Thymus (tissue), 11 donors: ENCODE results near the gene AMBN. TPM values are rescaled to one million over a fixed set of nuclear protein-coding genes. Genes with fewer than 3 reads are reported as not detected.
"Not testable (repeated sequence)": the region's sequence is repeated elsewhere in the genome, so short reads cannot be mapped to it uniquely, and the experiment has no call there.

Experiments used
- DNase-seq, 9 donors: peaks; one replicate each; pipeline ENCODE4 v3.0.0-alpha.2; 2013; ENCODE audit warnings: low spot score in 9 of 9, low read depth in 6 of 9, missing footprints in 1 of 9
- H3K27ac ChIP-seq, 2 donors: one replicate each; pipeline ENCODE4 v1.5.1; 2013; ENCODE audit warnings: control low read depth in 1 of 2, low read depth in 1 of 2, low read length in 1 of 2, mild to moderate bottlenecking in 1 of 2, moderate library complexity in 1 of 2
- H3K27me3 ChIP-seq, 2 donors: one replicate each; pipeline ENCODE4 v1.5.1; 2013; ENCODE audit warnings: low read length in 1 of 2; ENCODE audit not compliant: control insufficient read depth in 2 of 2, insufficient read depth in 1 of 2
- H3K36me3 ChIP-seq, 2 donors: one replicate each; pipeline ENCODE4 v1.5.1; 2013; ENCODE audit warnings: low read length in 1 of 2, mild to moderate bottlenecking in 1 of 2, moderate library complexity in 1 of 2; ENCODE audit not compliant: control insufficient read depth in 2 of 2, insufficient read depth in 2 of 2
- H3K4me1 ChIP-seq, 2 donors: one replicate each; pipeline ENCODE4 v1.5.1; 2013; ENCODE audit warnings: low read length in 2 of 2; ENCODE audit not compliant: control insufficient read depth in 2 of 2, insufficient read depth in 2 of 2
- H3K4me3 ChIP-seq, 2 donors: one replicate each; pipeline ENCODE4 v1.5.1; 2013; ENCODE audit warnings: low read length in 2 of 2, control low read depth in 1 of 2, mild to moderate bottlenecking in 1 of 2
- H3K9me3 ChIP-seq, 2 donors: one replicate each; pipeline ENCODE4 v1.5.1; 2013; ENCODE audit warnings: low read length in 1 of 2, mild to moderate bottlenecking in 1 of 2; ENCODE audit not compliant: control insufficient read depth in 2 of 2, insufficient read depth in 1 of 2
- WGBS: extraction: QIAGEN DNeasy Blood & Tissue Kit; methylation state at CpG from one replicate; pipeline ENCODE4 v1.1.7; 2013; 5-methylcytosine and 5-hydroxymethylcytosine counted together
- polyA plus RNA-seq: library from polyadenylated mRNA; stranded (reverse); fragments of 200-250 nt; gene quantifications from one replicate; pipeline ENCODE4 v1.2.3, GENCODE V29; 2013
- total RNA-seq: library from RNA; stranded (reverse); fragments of 120-200 nt; gene quantifications from one replicate; pipeline ENCODE4 v1.2.4, GENCODE V29; 2013
- donor health status: healthy.

Gene AMBN
- total and polyA plus RNA-seq, 2 donors: 0.19 to 0.84 TPM

DNA sequence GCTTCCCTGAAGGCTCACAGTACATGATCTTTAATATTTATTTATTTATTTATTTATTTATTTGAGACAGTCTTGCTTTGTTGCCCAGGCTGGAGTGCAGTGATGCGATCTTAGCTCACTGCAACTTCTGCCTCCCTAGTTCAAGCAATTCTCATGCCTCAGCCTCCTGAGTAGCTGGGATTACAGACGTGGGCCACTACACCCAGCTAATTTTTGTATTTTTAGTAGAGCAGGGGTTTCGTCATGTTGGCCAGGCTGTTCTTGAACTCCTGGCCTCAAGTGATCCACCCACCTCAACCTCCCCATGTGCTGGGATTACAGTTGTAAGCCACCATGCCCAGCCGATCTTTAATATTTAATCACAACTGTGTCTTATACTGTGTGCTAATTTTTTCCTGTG, 58.7 kb downstream of the AMBN start:
- H3K9me3 ChIP-seq, H3K27me3 ChIP-seq, H3K4me1 ChIP-seq, H3K4me3 ChIP-seq, DNase-seq, H3K27ac ChIP-seq, H3K36me3 ChIP-seq: not testable (repeated sequence)
- whole genome bisulfite sequencing: 96% methylated on average over 4 of the region's 4 CpGs

DNA sequence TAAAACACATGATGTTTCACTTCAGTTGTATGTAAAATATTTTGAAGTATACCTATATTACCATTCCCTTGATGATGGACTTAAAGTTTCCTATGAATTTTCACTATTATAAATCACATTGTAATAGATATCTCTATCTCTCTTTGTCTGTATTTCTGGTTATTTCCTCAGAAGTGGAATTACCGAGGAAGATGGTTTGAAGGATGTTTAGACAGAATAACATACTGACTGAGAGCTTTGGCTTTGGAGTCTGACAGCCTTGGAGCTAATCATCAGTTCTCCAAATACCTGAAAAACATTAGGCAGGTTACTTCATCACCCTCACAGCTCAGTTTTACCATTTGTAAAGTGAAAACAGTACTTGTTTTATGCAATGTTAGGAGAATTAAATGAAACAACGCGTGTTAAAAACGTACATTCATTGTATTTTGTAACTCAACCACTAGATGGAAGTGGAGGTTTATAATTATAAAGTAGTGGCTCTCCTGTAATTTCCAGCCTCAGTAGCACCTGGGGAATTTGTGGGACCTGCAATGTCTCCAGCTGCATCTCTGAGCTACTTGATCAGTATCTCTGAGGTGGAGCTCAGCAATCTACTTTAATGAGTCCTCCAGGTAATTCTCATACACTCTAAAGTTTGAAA, 59.9 kb downstream of the AMBN start:
- Histone ChIP-seq H3K36me3 (no peaks in the 10 kb centered on the region), H3K4me3 (no peak overlapping the region), H3K4me1 (peaks cover 0 to 8% of the 10 kb centered on the region in 2 donors), H3K27ac (peak overlapping the region; percentile 31 to 35), H3K27me3 (no peaks in the 10 kb centered on the region), H3K9me3 (no peaks in the 10 kb centered on the region)
- peak; percentile 26 to 80 (median 48) for DNase-seq
- WGBS: 33% methylated on average over 4 of the region's 4 CpGs

DNA sequence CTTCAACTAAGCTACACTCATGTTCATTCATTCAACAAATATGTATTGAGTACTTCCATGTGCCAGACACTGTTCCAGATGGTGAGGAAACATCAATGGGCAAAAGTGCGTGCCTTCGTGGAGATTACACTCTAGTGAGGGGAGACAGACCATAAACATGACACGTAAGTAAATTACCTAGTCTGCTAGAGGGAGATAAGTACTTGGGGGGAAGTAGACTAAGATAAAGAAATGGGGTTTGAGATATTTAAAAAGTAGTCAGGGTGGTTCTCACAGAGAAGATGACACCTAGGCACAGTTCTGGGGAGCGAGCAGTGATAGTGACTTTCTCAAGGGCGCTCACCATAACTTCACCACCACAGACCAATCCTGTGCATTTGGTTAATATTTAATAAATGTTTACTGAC, 62.6 kb downstream of the AMBN start:
- Histone ChIP-seq H3K4me1 (peaks cover 0 to 8% of the 10 kb centered on the region in 2 donors), H3K36me3 (no peaks in the 10 kb centered on the region), H3K9me3 (no peaks in the 10 kb centered on the region), H3K27me3 (no peaks in the 10 kb centered on the region), H3K27ac (no peak overlapping the region), H3K4me3 (no peak overlapping the region)
- no peak for DNase-seq
- WGBS: 93% methylated on average over 5 of the region's 5 CpGs

Other genes with a start within 250 kb of the AMBN start
- gene SMR3A, start 231.5 kb upstream of the AMBN start, total RNA-seq: not detected
- gene SMR3A, start 231.5 kb upstream of the AMBN start, polyA plus RNA-seq: not detected
- gene SMR3B, start 209.1 kb upstream of the AMBN start, total RNA-seq: not detected
- gene SMR3B, start 209.1 kb upstream of the AMBN start, polyA plus RNA-seq: 1.1 TPM
- not detected for gene OPRPN, start 194.3 kb upstream of the AMBN start, total RNA-seq
- gene OPRPN, start 194.3 kb upstream of the AMBN start, polyA plus RNA-seq: 0.34 TPM
- gene MUC7, start 120.1 kb upstream of the AMBN start, total RNA-seq: not detected
- 0.11 TPM for gene MUC7, start 120.1 kb upstream of the AMBN start, polyA plus RNA-seq
- 0.57 TPM for gene AMTN, start 73.7 kb upstream of the AMBN start, total RNA-seq
- 1.4 TPM for gene AMTN, start 73.7 kb upstream of the AMBN start, polyA plus RNA-seq
- 1.2 TPM for gene ENAM, start 36.5 kb downstream of the AMBN start, total RNA-seq
- gene ENAM, start 36.5 kb downstream of the AMBN start, polyA plus RNA-seq: 0.07 TPM
- 48.5 TPM for gene JCHAIN, start 74.3 kb downstream of the AMBN start, total RNA-seq
- gene JCHAIN, start 74.3 kb downstream of the AMBN start, polyA plus RNA-seq: 34.7 TPM
- gene UTP3, start 96.3 kb downstream of the AMBN start, total RNA-seq: 30.5 TPM
- 53.9 TPM for gene UTP3, start 96.3 kb downstream of the AMBN start, polyA plus RNA-seq
- gene RUFY3, start 129.7 kb downstream of the AMBN start, total RNA-seq: 75.3 TPM
- 37.3 TPM for gene RUFY3, start 129.7 kb downstream of the AMBN start, polyA plus RNA-seq
- gene GRSF1, start 247.6 kb downstream of the AMBN start, total RNA-seq: 118 TPM
- gene GRSF1, start 247.6 kb downstream of the AMBN start, polyA plus RNA-seq: 78.7 TPM